GM12878 (cell line): ENCODE data around the gene TNFAIP8L2.

Source experiments
- ATF2 ChIP-seq: IDR thresholded peaks from 2 replicates; pipeline ENCODE4 v1.6.1; 2012; ENCODE audit warnings: low read length, inconsistent platforms
- CBFB ChIP-seq: IDR thresholded peaks from 2 replicates; pipeline ENCODE4 v1.6.1; 2016; ENCODE audit warnings: antibody characterized with exemption, low read depth
- CEBPB ChIP-seq, 2 experiments: fragments of 150-350 bp in 1 of 2; IDR thresholded peaks; 2 replicates each; pipeline ENCODE4 v1.6.1; 2012 to 2014; ENCODE audit warnings: low read depth in 2 of 2, low read length in 2 of 2, borderline replicate concordance in 1 of 2, inconsistent platforms in 1 of 2
- CEBPZ ChIP-seq: fragments of 150-350 bp; IDR thresholded peaks from 2 replicates; pipeline ENCODE4 v1.6.1; 2016; ENCODE audit warnings: low read depth, low read length
- CREB1 ChIP-seq: IDR thresholded peaks from 2 replicates; pipeline ENCODE4 v1.6.1; 2012; ENCODE audit warnings: low read depth, mild to moderate bottlenecking, inconsistent platforms
- CTCF ChIP-seq, 3 experiments: IDR thresholded peaks in 2 of 3; conservative IDR thresholded peaks in 1 of 3; 2 replicates each; pipeline ENCODE4 v1.5.1; 2011; ENCODE audit warnings: low read depth in 3 of 3, low read length in 3 of 3, mild to moderate bottlenecking in 3 of 3, control low read depth in 2 of 3, moderate library complexity in 2 of 3, inconsistent platforms in 1 of 3, mixed read lengths in 1 of 3; ENCODE audit not compliant: control insufficient read depth in 2 of 3, insufficient read depth in 1 of 3; ENCODE audit errors: extremely low read depth in 1 of 3
- ELK1 ChIP-seq: IDR thresholded peaks from 2 replicates; pipeline ENCODE4 v1.6.1; 2012; ENCODE audit warnings: low read depth, low read length, improper control_type of control experiment
- PKNOX1 ChIP-seq: fragments of 450-650 bp; IDR thresholded peaks from 2 replicates; pipeline ENCODE4 v1.6.1; 2016; ENCODE audit warnings: mild to moderate bottlenecking
- POLR2A ChIP-seq: IDR thresholded peaks from 2 replicates; pipeline ENCODE4 v1.6.1; 2011; ENCODE audit warnings: low read depth, mild to moderate bottlenecking, low read length
- POLR2AphosphoS5 ChIP-seq: IDR thresholded peaks from 2 replicates; pipeline ENCODE4 v1.6.1; 2011; ENCODE audit warnings: mild to moderate bottlenecking, low read length, inconsistent platforms
- TAF1 ChIP-seq: IDR thresholded peaks from 2 replicates; pipeline ENCODE4 v1.6.1; 2011; ENCODE audit warnings: mild to moderate bottlenecking, low read depth, low read length, borderline replicate concordance
- TCF7 ChIP-seq: IDR thresholded peaks from 2 replicates; pipeline ENCODE4 v1.6.1; 2014; ENCODE audit warnings: antibody characterized with exemption, borderline replicate concordance
- ZNF217 ChIP-seq: fragments of 450-650 bp; IDR thresholded peaks from 2 replicates; pipeline ENCODE4 v1.6.1; 2017; ENCODE audit warnings: antibody characterized with exemption, mild to moderate bottlenecking
- ZNF274 ChIP-seq: IDR thresholded peaks from one replicate; pipeline ENCODE4 v1.8.0; 2011; ENCODE audit not compliant: insufficient read length, insufficient read depth

DNA sequence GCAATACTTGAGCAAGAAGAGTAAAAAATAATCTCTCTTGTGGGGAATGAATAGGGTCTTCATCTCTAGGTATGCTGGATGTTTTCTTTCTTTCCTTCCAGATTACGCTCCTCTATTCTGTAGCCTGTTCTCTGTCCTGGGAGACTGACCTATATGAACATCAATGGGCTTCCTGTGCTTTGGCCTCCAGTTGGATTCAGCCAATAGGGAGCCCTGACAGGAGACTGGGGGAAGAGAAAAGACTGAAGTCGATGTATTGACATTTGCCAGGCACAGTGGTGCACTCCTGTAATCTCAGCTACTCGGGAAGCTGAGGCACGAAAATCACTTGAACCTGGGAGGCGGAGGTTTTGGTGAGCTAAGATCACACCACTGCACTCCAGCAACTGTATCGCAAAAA lies 27.6 kb upstream of the TNFAIP8L2 start:
- TF ChIP-seq POLR2A (no peak), ATF2 (no peak), CTCF (IDR thresholded peaks at IDR 0.05 in 2 of 3, conservative IDR thresholded peaks at IDR 0.05 in 1 of 3; ENCODE audit: control insufficient read depth in 2 of 3, extremely low read depth in 1 of 3, insufficient read depth in 1 of 3, low read depth in 3 of 3, low read length in 3 of 3) (no peak), CEBPZ (no peak), POLR2AphosphoS5 (no peak), TCF7 (no peak), ZNF274 (no peak), CBFB (no peak), CEBPB (IDR thresholded peaks at IDR 0.05; ENCODE audit: borderline replicate concordance in 1 of 2, low read depth in 2 of 2, low read length in 2 of 2) (no peak), ZNF217 (no peak), CREB1 (no peak), TAF1 (no peak), ELK1 (no peak), PKNOX1 (no peak)
